Measurements from ENCODE around the gene MAFB. TPM values are rescaled to one million over a fixed set of nuclear protein-coding genes. Genes with fewer than 3 reads are reported as not detected.

The MAFB gene
- total RNA-seq, 1 donor from 2014 or later: 14.7 TPM

GRCh38 chr20:40687384-40688128 is 1.5 kb downstream of the MAFB start:
- intact Hi-C loops (cut with DNase I): loop anchor here (10.0 kb wide), 2 partner anchors 403 to 803 kb away; no protein-coding TSS in a partner anchor
- DNase-seq: peak; percentile 85
- ATAC-seq (ENCODE audit: poor library complexity): peak; percentile 23

- peak; percentile 49 for DNase-seq
- intact Hi-C loops (cut with DNase I): loop anchor here (10.0 kb wide), 2 partner anchors 402 to 802 kb away; no protein-coding TSS in a partner anchor
- ATAC-seq (ENCODE audit: poor library complexity): no peak
Measured at GRCh38 chr20:40686893-40687292, 2.1 kb downstream of the MAFB start.

DNA sequence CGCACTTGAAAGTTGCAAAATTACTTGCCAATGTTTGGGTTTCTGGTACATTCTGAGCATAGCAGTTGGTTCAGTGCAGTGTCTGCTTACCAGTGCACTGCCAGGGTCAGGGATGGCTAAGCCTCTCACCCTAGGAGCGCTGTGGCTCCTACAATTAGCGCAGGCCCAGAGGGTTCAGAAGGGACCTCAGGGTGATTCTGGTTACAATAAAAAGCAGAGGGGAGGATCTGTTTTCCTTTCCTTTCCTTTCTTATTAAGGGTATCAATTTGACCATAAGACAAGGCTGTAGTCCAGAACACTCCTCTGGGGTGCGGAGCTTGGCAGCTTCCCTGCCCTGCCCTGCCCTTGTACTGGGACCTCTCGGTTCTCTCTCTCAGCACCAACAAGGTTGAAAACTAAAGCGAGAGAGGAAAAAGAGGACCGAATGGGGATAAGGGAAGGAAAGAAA is 2.6 kb downstream of the MAFB start:
- peak; percentile 51 for DNase-seq
- no peak for ATAC-seq (ENCODE audit: poor library complexity)
- intact Hi-C loops (cut with DNase I): loop anchor here (10.0 kb wide), 2 partner anchors 402 to 802 kb away; no protein-coding TSS in a partner anchor

GRCh38 chr20:40685349-40685748 is 3.7 kb downstream of the MAFB start:
- intact Hi-C loops (cut with DNase I): loop anchor here (10.0 kb wide), 2 partner anchors 401 to 801 kb away; no protein-coding TSS in a partner anchor
- ATAC-seq (ENCODE audit: poor library complexity): no peak
- no peak for DNase-seq

DNA sequence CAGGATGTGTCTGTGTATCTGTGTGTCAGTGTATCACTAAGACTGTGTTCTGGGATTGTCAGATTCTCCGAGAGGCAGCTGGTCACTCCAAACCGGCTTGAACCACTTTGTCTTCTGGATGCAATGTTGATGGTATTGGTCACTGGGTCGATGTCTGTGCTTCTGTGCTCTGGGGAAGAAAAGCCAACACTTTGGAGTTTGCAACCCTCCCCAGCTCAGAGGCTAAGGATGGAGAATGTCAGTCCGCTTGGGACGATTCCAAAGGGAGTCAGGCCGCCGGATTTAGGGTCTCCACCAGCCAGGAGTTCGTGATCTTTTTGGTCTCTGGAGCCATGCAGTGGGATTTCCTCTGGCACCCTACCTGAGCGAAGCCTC is 5.2 kb downstream of the MAFB start:
- intact Hi-C loops (cut with DNase I): loop anchor here (10.0 kb wide), 2 partner anchors 399 to 799 kb away; no protein-coding TSS in a partner anchor
- no peak for DNase-seq
- ATAC-seq (ENCODE audit: poor library complexity): no peak

DNA sequence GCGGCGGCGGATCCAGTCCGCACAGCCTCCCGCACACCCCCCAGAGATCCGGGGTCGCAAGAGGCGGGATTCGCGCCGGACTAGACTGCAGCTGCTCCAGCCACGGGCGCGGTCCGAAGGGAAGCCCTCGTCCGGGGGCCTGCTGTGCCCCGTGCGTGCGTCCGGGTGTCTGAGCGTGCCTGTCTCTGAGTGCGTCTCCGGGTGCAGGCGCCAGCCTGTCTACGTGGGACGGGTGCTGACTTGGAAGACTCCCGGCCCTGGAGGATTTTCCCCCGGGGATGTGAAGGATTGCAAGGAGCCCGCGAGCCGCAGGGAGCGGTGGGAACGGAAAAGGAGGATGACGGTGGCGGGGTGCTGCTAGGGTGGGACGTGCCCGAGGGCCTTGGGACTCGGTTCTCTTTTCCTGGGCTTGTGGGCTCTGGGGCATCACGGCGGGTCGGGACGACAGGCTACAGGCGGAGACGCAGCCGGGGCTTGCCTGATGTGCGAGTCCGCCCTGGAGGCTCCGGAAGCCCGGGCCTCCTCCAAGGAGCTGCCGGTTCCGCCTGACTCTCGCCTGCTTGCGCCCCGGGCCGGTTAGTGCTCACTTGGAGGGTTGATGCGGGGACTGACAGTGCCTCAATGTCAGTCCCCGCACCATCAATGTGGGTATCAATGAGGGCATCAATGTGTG is 5.7 kb downstream of the MAFB start:
- DNase-seq: peak; percentile 67
- ATAC-seq (ENCODE audit: poor library complexity): peak; percentile 28
- intact Hi-C loops (cut with DNase I): loop anchor here (10.0 kb wide), 2 partner anchors 399 to 799 kb away; no protein-coding TSS in a partner anchor

GRCh38 chr20:40682104-40682981 is 6.7 kb downstream of the MAFB start:
- ATAC-seq (ENCODE audit: poor library complexity) (peak; percentile 63), DNase-seq (peak; percentile 72)
- intact Hi-C loops (cut with DNase I): loop anchor here (10.0 kb wide), 2 partner anchors 398 to 798 kb away; no protein-coding TSS in a partner anchor

DNA sequence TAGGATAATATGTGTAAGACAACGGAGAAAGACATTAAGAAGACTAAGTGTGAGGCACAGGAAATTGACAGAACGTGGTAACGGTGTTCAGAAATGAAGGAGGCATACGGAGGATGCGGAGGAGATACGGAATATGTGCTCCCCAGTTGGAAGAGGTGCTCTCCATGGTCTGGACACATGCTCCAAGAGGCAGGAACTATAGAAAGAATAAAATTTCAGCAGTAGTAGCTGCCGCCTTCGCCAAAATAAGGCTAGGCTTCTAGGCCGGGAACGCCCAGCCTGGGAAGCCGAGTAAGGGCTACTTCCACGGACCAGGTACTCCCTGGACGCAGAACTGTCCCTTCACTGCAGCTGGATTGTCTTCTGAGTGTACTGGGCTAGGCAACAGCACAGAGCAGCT is 7.4 kb downstream of the MAFB start:
- intact Hi-C loops (cut with DNase I): loop anchor here (10.0 kb wide), 2 partner anchors 397 to 797 kb away; no protein-coding TSS in a partner anchor
- ATAC-seq (ENCODE audit: poor library complexity) (no peak), DNase-seq (no peak)

GRCh38 chr20:40681165-40681564 is 7.9 kb downstream of the MAFB start:
- DNase-seq (no peak), ATAC-seq (ENCODE audit: poor library complexity) (no peak)
- intact Hi-C loops (cut with DNase I): loop anchor here (10.0 kb wide), 2 partner anchors 396 to 796 kb away; no protein-coding TSS in a partner anchor

GRCh38 chr20:40680161-40680959 is 8.7 kb downstream of the MAFB start:
- DNase-seq (no peak), ATAC-seq (ENCODE audit: poor library complexity) (no peak)
- intact Hi-C loops (cut with DNase I): loop anchor here (10.0 kb wide), 2 partner anchors 396 to 796 kb away; no protein-coding TSS in a partner anchor

GRCh38 chr20:40679184-40679583 is 9.9 kb downstream of the MAFB start:
- ATAC-seq (ENCODE audit: poor library complexity) (no peak), DNase-seq (no peak)
- intact Hi-C loops (cut with DNase I): no loop called here

DNA sequence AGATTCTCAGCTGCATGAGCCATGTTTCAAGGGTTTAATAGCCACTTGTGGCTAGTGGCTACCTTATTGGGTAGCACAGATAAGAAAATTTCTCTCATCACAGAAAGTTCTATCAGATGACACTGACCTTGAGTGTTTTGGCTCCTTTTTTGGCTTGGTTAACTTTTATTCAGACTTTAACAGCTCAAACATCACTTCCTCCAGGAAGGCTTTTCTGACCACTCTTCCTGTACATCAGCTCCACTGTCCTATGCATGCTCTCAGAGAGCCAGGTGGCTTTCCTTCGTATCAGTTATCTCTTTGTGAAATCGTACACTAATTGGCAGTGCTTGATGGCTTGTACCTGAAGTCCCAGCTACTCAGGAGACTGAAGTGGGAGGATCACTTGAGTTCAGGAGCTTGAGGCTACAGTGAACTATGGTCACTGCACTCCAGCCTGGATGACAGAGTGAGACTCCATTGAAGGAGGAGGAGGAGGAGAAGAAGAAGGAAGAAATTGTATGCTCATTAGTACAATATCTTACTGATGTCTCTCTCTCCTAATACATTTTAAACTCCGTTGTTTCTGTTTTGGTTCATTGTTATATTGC is 10.7 kb downstream of the MAFB start:
- DNase-seq: no peak
- intact Hi-C loops (cut with DNase I): no loop called here
- ATAC-seq (ENCODE audit: poor library complexity): no peak

DNA sequence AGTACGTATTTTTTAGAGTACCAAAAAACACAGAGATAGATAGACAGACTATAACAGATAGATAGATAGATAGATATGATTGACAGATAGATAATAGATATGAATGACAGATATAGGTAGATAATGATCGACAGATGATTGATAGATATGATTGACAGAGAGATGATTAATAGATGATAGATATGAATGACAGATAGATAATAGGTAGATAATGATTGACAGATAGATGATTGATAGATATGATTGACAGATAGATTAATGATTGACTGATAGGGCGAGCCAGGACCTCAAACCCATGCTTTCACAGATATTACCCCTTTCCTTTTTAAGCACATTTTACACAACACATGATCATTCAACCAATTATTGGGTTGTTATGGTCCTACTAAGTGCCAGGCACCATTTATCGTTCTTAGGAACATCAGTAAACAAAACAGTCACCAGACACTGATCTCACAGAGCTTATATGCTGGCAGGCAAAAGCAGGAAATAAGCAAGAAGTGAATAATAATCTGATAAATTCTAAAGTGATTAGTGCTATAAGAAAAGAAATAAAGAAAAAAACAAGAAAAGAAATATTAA is 11.6 kb downstream of the MAFB start:
- intact Hi-C loops (cut with DNase I): no loop called here
- ATAC-seq (ENCODE audit: poor library complexity) (no peak), DNase-seq (no peak)

DNA sequence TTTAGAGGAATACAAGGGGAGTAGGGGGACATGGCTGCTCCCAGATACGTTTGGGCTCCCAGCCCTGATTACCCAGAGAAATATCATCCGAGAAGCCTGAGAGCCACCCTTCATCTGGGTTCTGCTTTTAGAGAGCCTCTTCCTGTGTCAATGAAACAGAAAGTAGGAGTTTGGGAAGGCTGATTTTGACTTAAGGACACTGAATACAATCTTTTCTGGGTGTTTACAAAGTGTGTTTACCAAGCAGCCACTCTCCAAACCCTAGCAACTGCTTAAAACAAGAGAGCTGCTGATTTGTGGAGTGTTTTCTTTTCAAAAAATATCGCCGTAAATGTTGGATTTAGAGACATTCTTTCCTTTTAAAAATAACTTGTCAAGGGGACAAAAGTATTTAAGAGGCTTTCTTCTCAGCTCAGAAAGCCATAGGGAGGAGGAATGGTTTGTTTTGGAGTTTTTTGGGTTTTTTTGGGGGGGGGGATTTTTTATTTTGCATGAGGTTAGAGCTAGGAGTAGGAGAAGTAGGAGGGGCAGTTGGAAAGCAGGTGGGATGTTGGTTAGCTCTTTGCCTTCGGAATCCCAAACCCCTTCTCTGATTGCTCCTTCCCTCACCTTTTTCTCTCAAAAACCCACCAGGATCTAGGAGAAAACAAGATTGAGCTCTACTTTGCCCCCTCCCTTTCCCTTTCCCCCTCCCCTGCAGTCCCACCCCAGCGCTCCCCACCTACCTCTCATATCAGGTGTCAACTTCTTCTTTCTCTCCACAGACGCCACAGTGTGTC is 12.4 kb downstream of the MAFB start:
- intact Hi-C loops (cut with DNase I): no loop called here
- DNase-seq: no peak
- no peak for ATAC-seq (ENCODE audit: poor library complexity)

GRCh38 chr20:40675599-40676221 is 13.3 kb downstream of the MAFB start:
- DNase-seq (no peak), ATAC-seq (ENCODE audit: poor library complexity) (no peak)
- intact Hi-C loops (cut with DNase I): no loop called here

- DNase-seq (no peak), ATAC-seq (ENCODE audit: poor library complexity) (no peak)
- intact Hi-C loops (cut with DNase I): no loop called here
Measured at GRCh38 chr20:40673442-40673841, 15.6 kb downstream of the MAFB start.
